ENCODE measurements around the gene ANO8. TPM values are rescaled to one million over a fixed set of nuclear protein-coding genes. Genes with fewer than 3 reads are reported as not detected.

ANO8 gene
- total RNA-seq, 8 experiments from 2014 or later: 1.3 to 18.0 (median 10.8) TPM

DNA sequence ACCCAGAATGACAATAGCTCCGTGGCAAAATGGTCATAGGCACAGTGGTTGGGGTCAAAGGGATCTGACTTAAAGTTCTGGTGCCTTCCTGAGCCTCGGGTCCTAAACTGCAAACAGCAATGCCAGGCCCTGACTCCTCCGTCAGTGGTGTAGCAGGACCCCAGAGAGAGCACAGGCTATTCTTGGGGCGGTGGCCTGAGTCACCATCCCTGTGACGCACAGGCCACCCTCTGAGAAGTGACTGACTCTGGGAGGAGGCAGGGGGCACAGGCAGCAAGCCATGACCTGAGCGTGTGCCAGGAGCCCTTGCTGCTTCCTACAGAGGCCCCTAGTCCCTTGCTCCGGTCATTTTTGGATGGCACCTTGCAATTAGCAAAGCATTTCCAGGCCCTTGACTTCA is 23.7 kb upstream of the ANO8 start:
- in situ Hi-C loops (cut with MboI; ENCODE audit: low pct_unique_long_range_greater_than_20kb in 2 of 9, low sequenced_read_pairs in 9 of 9, unreplicated experiment in 9 of 9): no loop called here

DNA sequence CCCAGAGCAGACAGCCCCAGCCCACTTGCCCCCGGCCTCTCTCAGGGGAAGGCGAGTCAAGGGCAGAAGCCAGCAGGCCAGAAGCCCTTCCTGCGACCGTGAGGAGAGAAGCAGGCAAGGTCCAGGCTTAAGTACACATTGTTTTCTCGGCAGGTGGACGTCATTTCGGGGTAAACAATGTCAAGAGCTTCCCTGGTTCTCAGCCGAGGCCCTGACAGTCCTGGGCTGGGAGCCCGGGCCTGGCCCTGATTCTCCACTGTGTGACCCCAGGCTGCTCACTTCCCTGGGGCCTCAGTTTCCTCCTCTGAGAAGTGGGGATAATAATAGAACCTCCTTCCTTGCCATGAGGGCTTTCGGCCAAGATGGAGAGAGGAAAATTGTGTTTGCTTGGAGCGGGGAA is 23.1 kb upstream of the ANO8 start:
- 10 to 100% (median 68%) methylated on average over 1 to 3 of the region's 11 CpGs; no CpG with 5 or more reads in 6 of the 10 experiments for WGBS, 10 experiments
- ATAC-seq (replicated peaks in 6 of 8): no peak
- H3K4me3 ChIP-seq: no peak overlapping the region
- H3K4me1 ChIP-seq (replicated peaks in 1 of 2): no peaks in the 10 kb centered on the region
- in situ Hi-C loops (cut with MboI; ENCODE audit: low pct_unique_long_range_greater_than_20kb in 2 of 9, low sequenced_read_pairs in 9 of 9, unreplicated experiment in 9 of 9): no loop called here
- H3K27ac ChIP-seq: no peak overlapping the region

More for the DNA sequence above, 23.7 kb upstream of the ANO8 start:
- 0 to 97% (median 61%) methylated on average over 1 to 6 of the region's 7 CpGs; no CpG with 5 or more reads in 4 of the 10 experiments for WGBS, 10 experiments
- Histone ChIP-seq H3K4me1 (replicated peaks in 1 of 2) (no peaks in the 10 kb centered on the region), H3K4me3 (no peak overlapping the region), H3K27ac (no peak overlapping the region)
- ATAC-seq (replicated peaks in 6 of 8): peak in 2 of 8 experiments; percentile 28 to 68

DNA sequence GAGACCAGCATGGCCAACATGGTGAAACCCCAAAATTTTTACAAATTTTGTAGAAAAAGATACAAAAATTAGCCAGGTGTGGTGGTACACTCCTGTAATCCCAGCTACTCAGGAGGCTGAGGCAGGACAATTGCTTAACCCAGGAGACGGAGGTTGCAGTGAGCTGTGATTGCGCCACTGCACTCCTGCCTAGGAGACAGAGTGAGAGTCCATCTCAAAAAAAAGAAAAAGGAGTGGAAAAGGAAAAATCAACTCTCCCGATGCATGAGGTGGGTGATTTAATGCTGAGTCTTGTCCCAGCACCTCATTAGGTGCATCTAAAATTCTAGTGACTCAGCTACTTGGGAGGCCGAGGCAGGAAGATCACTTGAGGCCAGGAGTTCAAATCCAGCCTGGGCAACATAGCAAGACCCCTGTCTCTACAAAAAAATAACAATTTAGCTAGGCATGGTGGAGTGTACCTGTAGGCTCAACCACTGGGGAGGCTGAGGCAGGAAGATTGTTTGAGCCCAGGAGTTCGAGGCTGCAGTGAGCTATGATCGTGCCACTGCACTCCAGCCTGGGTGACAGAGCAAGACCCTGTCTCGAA is 22.5 kb upstream of the ANO8 start:
- H3K27ac ChIP-seq: no peak overlapping the region
- WGBS, 10 experiments: 20 to 100% (median 75%) methylated on average over 1 to 4 of the region's 7 CpGs; no CpG with 5 or more reads in 3 of the 10 experiments
- in situ Hi-C loops (cut with MboI; ENCODE audit: low pct_unique_long_range_greater_than_20kb in 2 of 9, low sequenced_read_pairs in 9 of 9, unreplicated experiment in 9 of 9): no loop called here
- H3K4me1 ChIP-seq (replicated peaks in 1 of 2): no peaks in the 10 kb centered on the region
- ATAC-seq (replicated peaks in 6 of 8): no peak
- H3K4me3 ChIP-seq: no peak overlapping the region

DNA sequence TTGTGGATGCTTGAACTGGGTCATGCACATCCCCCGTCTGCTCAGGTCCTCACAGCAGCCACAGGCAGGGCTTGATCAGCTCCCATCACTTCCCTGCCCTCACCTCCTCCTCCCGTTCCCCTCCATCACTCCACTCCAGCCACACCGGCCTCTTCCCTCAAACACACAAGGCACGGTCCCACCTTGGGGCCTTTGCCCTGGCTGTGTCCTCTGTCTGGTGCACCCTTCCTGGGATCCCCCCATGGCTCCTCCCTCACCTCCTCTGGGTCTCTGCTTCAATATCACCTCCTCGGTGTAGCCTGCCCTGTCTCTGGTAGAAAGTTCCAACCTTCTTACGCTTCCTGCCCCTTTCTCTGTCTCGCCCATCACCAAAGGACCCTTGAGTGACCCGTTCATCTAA is 18.7 kb upstream of the ANO8 start:
- no peak overlapping the region for H3K4me3 ChIP-seq
- H3K4me1 ChIP-seq (replicated peaks in 1 of 2): peaks cover 3 to 4% of the 10 kb centered on the region in 2 donors
- ATAC-seq (replicated peaks in 6 of 8): no peak
- in situ Hi-C loops (cut with MboI; ENCODE audit: low pct_unique_long_range_greater_than_20kb in 2 of 9, low sequenced_read_pairs in 9 of 9, unreplicated experiment in 9 of 9): no loop called here
- WGBS, 10 experiments: 43 to 92% (median 83%) methylated on average over 1 to 7 of the region's 8 CpGs; no CpG with 5 or more reads in 5 of the 10 experiments
- no peak overlapping the region for H3K27ac ChIP-seq

DNA sequence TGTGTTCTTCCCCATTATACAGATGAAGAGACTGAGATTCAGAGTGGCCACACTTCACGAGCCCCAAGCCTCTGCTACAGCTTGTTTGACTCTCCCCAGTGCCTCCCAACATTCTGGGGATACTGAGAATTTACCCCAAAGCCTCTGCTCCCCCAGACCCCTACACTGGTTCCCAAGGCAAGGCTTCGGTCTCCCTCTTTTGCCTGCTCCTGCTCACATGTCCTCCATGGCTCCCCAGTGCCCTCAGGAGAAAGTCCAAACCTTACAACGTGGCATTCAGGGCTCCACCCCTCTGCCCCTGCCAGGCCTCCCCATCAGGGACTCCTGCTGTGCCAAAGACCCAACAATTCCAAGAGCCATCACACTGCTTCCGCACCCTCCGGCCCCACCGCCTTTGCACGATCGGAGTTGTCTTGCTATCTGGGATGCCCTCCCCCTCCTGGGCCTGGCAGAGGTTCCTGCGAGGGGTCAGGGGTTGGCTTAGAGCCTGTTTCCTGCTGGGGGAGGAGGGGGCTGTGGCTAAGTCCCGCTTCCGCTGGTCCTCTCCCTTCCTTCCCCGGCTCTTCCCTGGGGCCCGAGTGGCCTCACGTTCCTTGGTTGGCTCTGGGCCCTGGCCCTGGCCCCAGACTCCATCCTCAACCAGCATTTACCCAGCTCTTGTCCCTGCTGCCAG is 18.1 kb upstream of the ANO8 start:
- no peak overlapping the region for H3K27ac ChIP-seq
- peaks cover 3 to 4% of the 10 kb centered on the region in 2 donors for H3K4me1 ChIP-seq (replicated peaks in 1 of 2)
- no peak overlapping the region for H3K4me3 ChIP-seq
- in situ Hi-C loops (cut with MboI; ENCODE audit: low pct_unique_long_range_greater_than_20kb in 2 of 9, low sequenced_read_pairs in 9 of 9, unreplicated experiment in 9 of 9): no loop called here
- WGBS, 10 experiments: 40 to 100% (median 83%) methylated on average over 1 to 2 of the region's 14 CpGs; no CpG with 5 or more reads in 6 of the 10 experiments
- ATAC-seq (replicated peaks in 6 of 8): no peak

DNA sequence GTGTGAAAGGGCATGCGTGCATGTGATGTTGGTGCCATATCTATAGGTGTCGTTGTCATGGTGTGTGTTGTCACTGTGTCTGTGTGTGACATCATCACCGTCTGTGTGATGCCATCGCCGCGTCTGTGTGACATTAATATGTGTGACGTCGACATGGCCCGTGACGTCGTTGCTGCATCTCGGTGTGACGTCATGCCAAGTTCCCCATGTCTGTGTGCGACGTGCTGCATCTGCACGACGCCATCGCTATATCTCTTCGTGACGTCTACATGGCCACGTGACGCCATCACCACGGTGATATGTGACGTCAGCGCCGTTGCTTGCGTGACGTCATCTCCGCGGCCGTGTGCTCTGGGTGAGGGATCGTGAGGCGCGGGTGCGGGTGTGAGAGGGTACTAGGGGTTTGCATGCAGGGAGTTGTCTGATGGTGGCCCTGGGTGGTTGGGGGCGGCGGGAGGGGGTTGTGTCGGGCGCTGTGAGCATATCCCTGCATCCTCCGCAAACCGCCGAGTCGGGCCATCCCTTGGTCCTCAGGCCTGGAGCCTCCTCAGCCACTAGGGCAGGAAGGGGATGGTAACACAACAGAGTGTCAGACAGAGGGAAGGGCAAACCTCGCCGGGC is 17.3 kb upstream of the ANO8 start:
- 60 to 100% (median 94%) methylated on average over 1 to 11 of the region's 45 CpGs; no CpG with 5 or more reads in 4 of the 10 experiments for WGBS, 10 experiments
- Histone ChIP-seq H3K27ac (no peak overlapping the region), H3K4me3 (no peak overlapping the region), H3K4me1 (replicated peaks in 1 of 2) (peaks cover 3 to 4% of the 10 kb centered on the region in 2 donors)
- ATAC-seq (replicated peaks in 6 of 8): no peak
- in situ Hi-C loops (cut with MboI; ENCODE audit: low pct_unique_long_range_greater_than_20kb in 2 of 9, low sequenced_read_pairs in 9 of 9, unreplicated experiment in 9 of 9): no loop called here

DNA sequence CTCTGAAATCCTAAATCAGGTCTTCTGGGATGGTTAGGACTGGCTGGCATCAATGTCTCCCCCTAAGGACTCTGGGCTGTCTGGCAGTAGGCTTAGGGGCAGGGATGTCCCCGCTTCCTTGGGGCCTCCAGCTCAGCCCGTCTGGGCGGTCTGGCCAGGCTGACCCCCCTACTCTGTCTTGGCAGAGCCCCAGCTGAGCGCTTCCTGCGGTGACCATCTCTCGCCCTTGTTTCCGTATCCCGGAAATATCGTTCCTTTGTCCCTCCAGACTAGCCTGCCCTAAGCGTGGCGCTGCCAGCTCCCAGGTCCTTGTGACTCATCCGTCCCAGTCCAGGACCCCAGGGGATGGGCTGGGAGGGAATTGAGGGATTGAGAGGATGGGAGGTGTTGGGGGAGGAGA is 14.0 kb upstream of the ANO8 start:
- Histone ChIP-seq H3K4me1 (replicated peaks in 1 of 2) (peaks cover 3 to 4% of the 10 kb centered on the region in 2 donors), H3K27ac (no peak overlapping the region), H3K4me3 (no peak overlapping the region)
- in situ Hi-C loops (cut with MboI; ENCODE audit: low pct_unique_long_range_greater_than_20kb in 2 of 9, low sequenced_read_pairs in 9 of 9, unreplicated experiment in 9 of 9): no loop called here
- peak in 6 of 8 experiments; percentile 28 to 92 (median 89) for ATAC-seq (replicated peaks in 6 of 8)
- 0% methylated on average over 3 to 9 of the region's 12 CpGs; no CpG with 5 or more reads in 8 of the 10 experiments for WGBS, 10 experiments

DNA sequence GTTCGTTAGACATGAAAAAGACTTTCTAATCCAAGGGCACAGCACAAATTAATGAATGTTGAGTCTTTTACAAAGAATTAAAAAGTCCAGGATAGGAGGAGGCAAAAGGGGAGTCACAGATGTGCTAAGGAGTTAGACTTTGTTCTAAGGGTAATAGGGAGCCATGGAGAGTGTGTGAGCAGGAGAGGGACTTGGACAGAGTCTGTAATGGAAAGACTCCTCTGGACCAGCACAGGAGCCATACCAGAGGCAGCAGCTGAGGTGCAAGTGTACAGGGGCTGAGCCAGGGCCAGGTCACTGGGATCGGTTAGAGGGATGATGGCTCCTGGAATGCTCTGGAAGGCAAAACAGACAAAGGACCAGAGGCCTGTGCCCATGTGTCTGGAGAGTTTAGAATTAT is 13.2 kb upstream of the ANO8 start:
- 17 to 100% (median 69%) methylated on average over 1 to 2 of the region's 2 CpGs; no CpG with 5 or more reads in 4 of the 10 experiments for WGBS, 10 experiments

DNA sequence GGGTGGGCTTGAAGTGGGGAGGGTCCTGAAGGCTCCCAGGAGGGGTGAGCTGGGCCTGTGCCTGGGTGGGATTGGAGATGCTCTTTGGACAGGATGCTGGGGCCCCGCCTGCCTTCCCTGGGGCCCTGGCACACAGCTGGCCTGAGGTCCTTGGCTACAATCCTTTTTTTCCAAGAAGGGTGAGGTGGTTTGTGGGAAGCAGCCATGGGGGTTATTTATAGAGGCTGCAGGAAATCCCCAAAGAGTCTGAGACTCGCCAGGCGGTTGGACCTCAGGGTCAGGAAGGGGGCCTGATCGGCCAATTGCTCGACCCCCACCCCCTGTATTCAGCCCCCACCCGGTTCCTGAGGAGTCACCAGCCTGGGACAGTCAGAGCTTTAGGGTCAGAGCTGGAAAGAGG is 12.7 kb upstream of the ANO8 start:
- Histone ChIP-seq H3K4me3 (no peak overlapping the region), H3K27ac (no peak overlapping the region), H3K4me1 (replicated peaks in 1 of 2) (peaks cover 3 to 4% of the 10 kb centered on the region in 2 donors)
- in situ Hi-C loops (cut with MboI; ENCODE audit: low pct_unique_long_range_greater_than_20kb in 2 of 9, low sequenced_read_pairs in 9 of 9, unreplicated experiment in 9 of 9): no loop called here
- WGBS, 10 experiments: 40 to 100% methylated on average over 1 of the region's 6 CpGs; no CpG with 5 or more reads in 8 of the 10 experiments
- peak in 2 of 8 experiments; percentile 31 to 34 for ATAC-seq (replicated peaks in 6 of 8)

More for the DNA sequence above, 13.2 kb upstream of the ANO8 start:
- H3K4me3 ChIP-seq: no peak overlapping the region
- in situ Hi-C loops (cut with MboI; ENCODE audit: low pct_unique_long_range_greater_than_20kb in 2 of 9, low sequenced_read_pairs in 9 of 9, unreplicated experiment in 9 of 9): no loop called here
- H3K4me1 ChIP-seq (replicated peaks in 1 of 2): peaks cover 3 to 4% of the 10 kb centered on the region in 2 donors
- no peak for ATAC-seq (replicated peaks in 6 of 8)
- H3K27ac ChIP-seq: no peak overlapping the region

DNA sequence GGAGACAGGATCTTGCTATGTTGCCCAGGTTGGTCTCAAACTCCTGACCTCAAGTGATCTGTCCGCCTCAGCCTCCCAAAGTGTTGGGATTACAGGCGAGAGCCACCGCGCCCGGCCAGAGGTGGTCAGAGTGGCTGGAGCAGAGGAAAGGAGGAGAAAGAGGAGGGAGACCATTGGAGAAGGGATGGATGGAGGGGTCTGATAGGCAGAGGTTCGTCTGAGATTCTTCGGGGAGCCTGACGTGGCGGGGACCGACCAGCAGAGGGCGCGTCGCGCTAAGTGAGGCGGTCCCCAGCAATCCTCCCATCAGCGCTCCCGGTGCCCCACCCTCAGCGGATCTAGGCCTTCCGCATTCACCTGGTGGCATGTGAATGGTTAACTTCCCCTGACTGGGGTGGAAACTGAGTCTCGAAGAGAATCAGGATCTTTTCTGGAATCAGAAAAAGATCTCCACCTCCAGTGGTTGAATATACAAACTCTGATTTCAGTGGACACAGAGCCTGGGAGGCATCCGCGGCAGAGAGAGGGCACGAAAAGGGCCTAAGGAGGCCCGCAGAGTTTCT is 11.5 kb upstream of the ANO8 start:
- peak; percentile 62 to 94 (median 71) for ATAC-seq (replicated peaks in 6 of 8)
- H3K27ac ChIP-seq: no peak overlapping the region
- in situ Hi-C loops (cut with MboI; ENCODE audit: low pct_unique_long_range_greater_than_20kb in 2 of 9, low sequenced_read_pairs in 9 of 9, unreplicated experiment in 9 of 9): no loop called here
- peaks cover 3 to 4% of the 10 kb centered on the region in 2 donors for H3K4me1 ChIP-seq (replicated peaks in 1 of 2)
- 0 to 68% (median 21%) methylated on average over 2 to 12 of the region's 24 CpGs; no CpG with 5 or more reads in 4 of the 10 experiments for WGBS, 10 experiments
- H3K4me3 ChIP-seq: no peak overlapping the region

DNA sequence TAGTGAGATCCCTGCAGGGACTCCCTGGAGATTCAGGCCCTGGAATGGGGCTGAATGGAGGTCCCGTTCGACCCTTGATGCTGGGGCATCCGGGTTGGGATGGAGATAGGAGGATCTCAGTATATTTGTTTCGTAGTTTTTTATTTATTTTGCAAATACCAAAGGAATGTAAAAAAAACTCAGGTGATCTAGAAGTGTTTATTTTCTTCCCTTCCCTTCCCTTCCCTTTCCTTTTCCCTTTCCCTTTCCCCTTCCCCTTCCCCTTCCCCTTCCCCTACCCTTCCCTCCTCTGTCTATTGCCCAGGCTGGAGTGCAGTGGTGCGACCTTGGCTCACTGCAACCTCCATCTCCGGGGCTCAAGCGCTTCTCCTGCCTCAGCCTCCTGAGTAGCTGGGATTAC is 7.2 kb upstream of the ANO8 start:
- Histone ChIP-seq H3K27ac (no peak overlapping the region), H3K4me1 (replicated peaks in 1 of 2) (peaks cover 4 to 8% of the 10 kb centered on the region in 2 donors), H3K4me3 (no peak overlapping the region)
- WGBS, 10 experiments: 100% methylated on average over 2 of the region's 7 CpGs; no CpG with 5 or more reads in 9 of the 10 experiments
- in situ Hi-C loops (cut with MboI; ENCODE audit: low pct_unique_long_range_greater_than_20kb in 2 of 9, low sequenced_read_pairs in 9 of 9, unreplicated experiment in 9 of 9): no loop called here
- no peak for ATAC-seq (replicated peaks in 6 of 8)

DNA sequence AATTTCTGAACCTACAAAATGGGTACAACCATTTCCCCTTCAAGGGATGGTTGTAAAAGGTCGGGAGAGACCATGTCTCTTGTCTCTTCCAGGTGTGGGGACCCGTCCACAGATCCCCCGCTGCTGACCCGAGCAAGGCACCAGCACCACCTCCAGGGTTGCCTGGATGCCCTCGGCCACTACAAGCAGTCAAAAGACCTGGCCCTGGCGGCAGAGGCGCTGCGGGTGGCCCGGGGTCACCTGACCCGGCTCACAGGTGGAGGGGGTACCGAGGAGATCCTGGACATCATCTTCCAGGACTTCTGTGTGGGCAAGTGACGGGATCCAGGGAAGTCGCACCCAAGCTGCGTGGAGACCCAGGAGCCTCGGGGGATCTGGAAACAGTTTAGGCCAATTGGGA is 6.7 kb upstream of the ANO8 start:
- no peak for ATAC-seq (replicated peaks in 6 of 8)
- 100% methylated on average over 5 of the region's 15 CpGs; no CpG with 5 or more reads in 9 of the 10 experiments for WGBS, 10 experiments
- H3K4me3 ChIP-seq: no peak overlapping the region

DNA sequence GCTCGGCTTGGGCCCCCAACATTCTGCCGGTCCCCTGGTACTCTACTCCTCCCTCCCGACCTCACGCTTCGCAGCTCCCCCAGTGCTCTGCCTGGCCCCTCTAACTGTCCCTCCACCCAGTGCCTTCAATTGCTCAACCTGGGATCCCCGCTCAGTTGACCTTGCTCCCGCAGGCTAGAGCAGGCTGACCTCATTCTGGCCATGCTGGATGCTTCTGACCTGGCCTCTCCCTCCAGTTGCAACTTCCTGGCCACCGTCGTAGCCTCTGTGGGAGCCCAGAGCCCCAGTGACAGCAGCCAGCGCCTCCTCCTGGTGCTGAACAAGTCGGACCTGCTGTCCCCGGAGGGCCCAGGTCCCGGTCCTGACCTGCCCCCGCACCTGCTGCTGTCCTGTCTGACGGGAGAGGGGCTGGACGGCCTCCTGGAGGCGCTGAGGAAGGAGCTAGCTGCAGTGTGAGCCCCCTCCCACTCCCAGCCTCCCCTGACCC is 6.3 kb upstream of the ANO8 start:
- no peak overlapping the region for H3K27ac ChIP-seq
- H3K4me1 ChIP-seq (replicated peaks in 1 of 2): peaks cover 4 to 8% of the 10 kb centered on the region in 2 donors
- no peak overlapping the region for H3K4me3 ChIP-seq
- WGBS, 10 experiments: 40% methylated on average over 1 of the region's 17 CpGs; no CpG with 5 or more reads in 9 of the 10 experiments
- ATAC-seq (replicated peaks in 6 of 8): no peak
- in situ Hi-C loops (cut with MboI; ENCODE audit: low pct_unique_long_range_greater_than_20kb in 2 of 9, low sequenced_read_pairs in 9 of 9, unreplicated experiment in 9 of 9): no loop called here

More for the DNA sequence above, 6.7 kb upstream of the ANO8 start:
- Histone ChIP-seq H3K4me1 (replicated peaks in 1 of 2) (peaks cover 4 to 8% of the 10 kb centered on the region in 2 donors), H3K27ac (no peak overlapping the region)
- in situ Hi-C loops (cut with MboI; ENCODE audit: low pct_unique_long_range_greater_than_20kb in 2 of 9, low sequenced_read_pairs in 9 of 9, unreplicated experiment in 9 of 9): no loop called here

Measured in motor neuron (in vitro differentiated cells).